Nephron progenitor cell (in vitro differentiated cells): Measurements from ENCODE around the gene PLCB3.

Source experiments
- DNase-seq: peaks from one replicate; pipeline ENCODE4 v3.0.0; 2021
- H3K27ac Mint-ChIP-seq: 2 replicates; pipeline ENCODE4 v1.8.0; 2021; ENCODE audit warnings: mild to moderate bottlenecking, moderate library complexity, mixed read lengths
- H3K27me3 Mint-ChIP-seq: 2 replicates; pipeline ENCODE4 v1.8.0; 2021; ENCODE audit warnings: mild to moderate bottlenecking, low read depth, mixed read lengths; ENCODE audit not compliant: poor library complexity
- H3K36me3 Mint-ChIP-seq: 2 replicates; pipeline ENCODE4 v1.8.0; 2021; ENCODE audit warnings: low read depth, mixed read lengths
- H3K4me1 Mint-ChIP-seq: 2 replicates; pipeline ENCODE4 v1.8.0; 2021; ENCODE audit warnings: mixed read lengths
- H3K4me3 Mint-ChIP-seq: 2 replicates; pipeline ENCODE4 v1.8.0; 2021; ENCODE audit warnings: mild to moderate bottlenecking, moderate library complexity, mixed read lengths
- H3K9me3 Mint-ChIP-seq: 2 replicates; pipeline ENCODE4 v1.8.0; 2021; ENCODE audit warnings: mild to moderate bottlenecking, moderate library complexity, mixed read lengths
- CTCF ChIP-seq: fragments of 200-600 bp; sonication (generic); IDR thresholded peaks from 2 replicates; pipeline ENCODE4 v1.5.0; 2021; ENCODE audit warnings: antibody characterized with exemption

Gene PLCB3

GRCh38 chr11:64237484-64237951 lies 13.8 kb upstream of the PLCB3 start:
- DNase-seq: no peak
- peaks cover 26% of the 10 kb centered on the region for H3K4me1 Mint-ChIP-seq
- TF ChIP-seq CTCF: no peak
- peaks cover 8% of the 10 kb centered on the region for H3K36me3 Mint-ChIP-seq
- no peak overlapping the region for H3K27ac Mint-ChIP-seq
- no peaks in the 10 kb centered on the region for H3K9me3 Mint-ChIP-seq
- peaks cover 10% of the 10 kb centered on the region for H3K27me3 Mint-ChIP-seq
- H3K4me3 Mint-ChIP-seq: no peak overlapping the region

GRCh38 chr11:64238076-64238475 lies 13.3 kb upstream of the PLCB3 start:
- peak overlapping the region; percentile 29 for H3K27ac Mint-ChIP-seq

GRCh38 chr11:64238999-64239398 lies 12.3 kb upstream of the PLCB3 start:
- Mint-ChIP-seq H3K36me3 (peaks cover 8% of the 10 kb centered on the region), H3K27me3 (no peaks in the 10 kb centered on the region), H3K9me3 (no peaks in the 10 kb centered on the region), H3K27ac (no peak overlapping the region), H3K4me1 (peaks cover 33% of the 10 kb centered on the region), H3K4me3 (no peak overlapping the region)
- no peak for DNase-seq
- no peak for TF ChIP-seq CTCF

More at GRCh38 chr11:64238076-64238475, 13.3 kb upstream of the PLCB3 start:
- Mint-ChIP-seq H3K36me3 (peaks cover 8% of the 10 kb centered on the region), H3K9me3 (no peaks in the 10 kb centered on the region), H3K27me3 (peaks cover 7% of the 10 kb centered on the region), H3K4me1 (peaks cover 24% of the 10 kb centered on the region), H3K4me3 (no peak overlapping the region)
- DNase-seq: no peak
- TF ChIP-seq CTCF: no peak

- no peak for TF ChIP-seq CTCF
- DNase-seq: no peak
- H3K9me3 Mint-ChIP-seq: no peaks in the 10 kb centered on the region
- peaks cover 36% of the 10 kb centered on the region for H3K4me1 Mint-ChIP-seq
- H3K4me3 Mint-ChIP-seq: peak overlapping the region; percentile 87
- H3K36me3 Mint-ChIP-seq: peaks cover 8% of the 10 kb centered on the region
- peak overlapping the region; percentile 97 for H3K27ac Mint-ChIP-seq
- H3K27me3 Mint-ChIP-seq: no peaks in the 10 kb centered on the region
Observed at GRCh38 chr11:64239662-64240434, 11.5 kb upstream of the PLCB3 start.

GRCh38 chr11:64240435-64241240 lies 10.7 kb upstream of the PLCB3 start, which contains the start of gene FKBP2:
FKBP2 (plus strand) TSS chr11:64241095; CDS start chr11:64242388, 1,293 bp downstream.
- TF ChIP-seq CTCF: no peak
- DNase-seq: peak; percentile 96
- H3K9me3 Mint-ChIP-seq: no peaks in the 10 kb centered on the region
- H3K27ac Mint-ChIP-seq: peak within 1 kb of the TSS; percentile 97
- peak within 1 kb of the TSS; percentile 87 for H3K4me3 Mint-ChIP-seq
- H3K4me1 Mint-ChIP-seq: peaks cover 30% of the 10 kb centered on the region
- peaks cover 8% of the 10 kb centered on the region for H3K36me3 Mint-ChIP-seq
- no peaks in the 10 kb centered on the region for H3K27me3 Mint-ChIP-seq
